Subcutaneous abdominal adipose tissue (tissue), 5 donors: ENCODE results near the gene GPR107.

ENCODE experiments used
- H3K27ac ChIP-seq: one replicate; pipeline ENCODE4 v1.7.0; 2013; ENCODE audit warnings: low read depth, mild to moderate bottlenecking, inconsistent platforms, low read length, moderate library complexity
- H3K27me3 ChIP-seq, 5 donors: one replicate each; pipeline ENCODE4 v1.7.0; 2013; ENCODE audit warnings: low read length in 5 of 5, inconsistent platforms in 1 of 5; ENCODE audit not compliant: control insufficient read depth in 5 of 5, insufficient read depth in 4 of 5
- H3K36me3 ChIP-seq, 5 donors: one replicate each; pipeline ENCODE4 v1.7.0; 2013; ENCODE audit warnings: low read length in 5 of 5; ENCODE audit not compliant: control insufficient read depth in 5 of 5, insufficient read depth in 5 of 5
- H3K4me1 ChIP-seq, 5 donors: one replicate each; pipeline ENCODE4 v1.7.0; 2013; ENCODE audit warnings: low read length in 5 of 5, mild to moderate bottlenecking in 3 of 5, moderate library complexity in 1 of 5; ENCODE audit not compliant: control insufficient read depth in 5 of 5, insufficient read depth in 5 of 5
- H3K4me3 ChIP-seq, 5 donors: one replicate each; pipeline ENCODE4 v1.7.0; 2013; ENCODE audit warnings: low read length in 5 of 5, low read depth in 1 of 5
- H3K9ac ChIP-seq, 5 donors: one replicate each; pipeline ENCODE4 v1.7.0; 2013; ENCODE audit warnings: low read length in 5 of 5, mild to moderate bottlenecking in 4 of 5, moderate library complexity in 3 of 5
- H3K9me3 ChIP-seq, 5 donors: one replicate each; pipeline ENCODE4 v1.7.0; 2013; ENCODE audit warnings: low read length in 5 of 5; ENCODE audit not compliant: control insufficient read depth in 5 of 5
- donor health status: healthy.
- donor health status: healthy.
- donor health status: healthy.
- donor health status: healthy.
- donor health status: healthy.

GPR107 gene

GRCh38 chr9:130073373-130073772 is 19.7 kb downstream of the GPR107 start:
- Histone ChIP-seq H3K4me3 (no peak overlapping the region), H3K36me3 (peaks cover 12 to 23% (median 20%) of the 10 kb centered on the region in 5 donors), H3K4me1 (peaks cover 0 to 28% (median 25%) of the 10 kb centered on the region in 5 donors), H3K9me3 (no peaks in the 10 kb centered on the region), H3K27me3 (no peaks in the 10 kb centered on the region), H3K9ac (no peak overlapping the region), H3K27ac (no peak overlapping the region)

GRCh38 chr9:130078547-130078946 is 24.8 kb downstream of the GPR107 start:
- peaks cover 20 to 64% (median 49%) of the 10 kb centered on the region in 5 donors for H3K36me3 ChIP-seq
- peaks cover 0 to 14% (median 11%) of the 10 kb centered on the region in 5 donors for H3K4me1 ChIP-seq

GRCh38 chr9:130084337-130084736 is 30.6 kb downstream of the GPR107 start:
- peaks cover 15 to 70% (median 52%) of the 10 kb centered on the region in 5 donors for H3K36me3 ChIP-seq
- no peak overlapping the region for H3K4me3 ChIP-seq
- no peaks in the 10 kb centered on the region for H3K9me3 ChIP-seq
- no peaks in the 10 kb centered on the region for H3K27me3 ChIP-seq
- no peak overlapping the region for H3K9ac ChIP-seq
- no peaks in the 10 kb centered on the region for H3K4me1 ChIP-seq
- H3K27ac ChIP-seq, result no peak overlapping the region

More at GRCh38 chr9:130078547-130078946, 24.8 kb downstream of the GPR107 start:
- no peak overlapping the region for H3K27ac ChIP-seq
- H3K9me3 ChIP-seq, result no peaks in the 10 kb centered on the region
- H3K27me3 ChIP-seq, result no peaks in the 10 kb centered on the region
- H3K4me3 ChIP-seq, result no peak overlapping the region
- H3K9ac ChIP-seq, result no peak overlapping the region

- H3K4me1 ChIP-seq, result no peaks in the 10 kb centered on the region
- no peak overlapping the region for H3K27ac ChIP-seq
- H3K27me3 ChIP-seq, result no peaks in the 10 kb centered on the region
- no peaks in the 10 kb centered on the region for H3K9me3 ChIP-seq
- no peak overlapping the region for H3K9ac ChIP-seq
- H3K4me3 ChIP-seq, result no peak overlapping the region
- peaks cover 25 to 60% (median 48%) of the 10 kb centered on the region in 5 donors for H3K36me3 ChIP-seq
Observed at GRCh38 chr9:130088051-130088450, 34.3 kb downstream of the GPR107 start.

GRCh38 chr9:130089141-130089540 is 35.4 kb downstream of the GPR107 start:
- peaks cover 24 to 62% (median 47%) of the 10 kb centered on the region in 5 donors for H3K36me3 ChIP-seq

GRCh38 chr9:130090915-130091314 is 37.2 kb downstream of the GPR107 start:
- Histone ChIP-seq H3K36me3 (peaks cover 26 to 66% (median 52%) of the 10 kb centered on the region in 5 donors), H3K27me3 (no peaks in the 10 kb centered on the region)

More at GRCh38 chr9:130089141-130089540, 35.4 kb downstream of the GPR107 start:
- Histone ChIP-seq H3K27me3 (no peaks in the 10 kb centered on the region), H3K4me3 (no peak overlapping the region), H3K27ac (no peak overlapping the region), H3K4me1 (no peaks in the 10 kb centered on the region), H3K9ac (no peak overlapping the region), H3K9me3 (no peaks in the 10 kb centered on the region)

GRCh38 chr9:130092910-130093309 is 39.2 kb downstream of the GPR107 start:
- H3K9me3 ChIP-seq, result no peaks in the 10 kb centered on the region
- H3K27ac ChIP-seq, result no peak overlapping the region
- H3K27me3 ChIP-seq, result no peaks in the 10 kb centered on the region
- H3K4me1 ChIP-seq, result no peaks in the 10 kb centered on the region
- no peak overlapping the region for H3K4me3 ChIP-seq
- no peak overlapping the region for H3K9ac ChIP-seq
- H3K36me3 ChIP-seq, result peaks cover 29 to 63% (median 58%) of the 10 kb centered on the region in 5 donors

More at GRCh38 chr9:130090915-130091314, 37.2 kb downstream of the GPR107 start:
- no peak overlapping the region for H3K9ac ChIP-seq
- no peaks in the 10 kb centered on the region for H3K9me3 ChIP-seq
- H3K4me3 ChIP-seq, result no peak overlapping the region
- H3K27ac ChIP-seq, result no peak overlapping the region
- no peaks in the 10 kb centered on the region for H3K4me1 ChIP-seq

GRCh38 chr9:130095872-130096271 is 42.2 kb downstream of the GPR107 start:
- peaks cover 0 to 5% (median 0%) of the 10 kb centered on the region in 5 donors for H3K4me1 ChIP-seq
- peaks cover 19 to 71% (median 56%) of the 10 kb centered on the region in 5 donors for H3K36me3 ChIP-seq
- no peaks in the 10 kb centered on the region for H3K9me3 ChIP-seq
- no peak overlapping the region for H3K4me3 ChIP-seq
- H3K27ac ChIP-seq, result no peak overlapping the region
- no peaks in the 10 kb centered on the region for H3K27me3 ChIP-seq
- H3K9ac ChIP-seq, result no peak overlapping the region

GRCh38 chr9:130100681-130101080 is 47.0 kb downstream of the GPR107 start:
- H3K9me3 ChIP-seq, result no peaks in the 10 kb centered on the region
- no peak overlapping the region for H3K4me3 ChIP-seq
- H3K27ac ChIP-seq, result no peak overlapping the region
- H3K4me1 ChIP-seq, result peaks cover 0 to 5% (median 0%) of the 10 kb centered on the region in 5 donors
- no peaks in the 10 kb centered on the region for H3K27me3 ChIP-seq
- peaks cover 16 to 88% (median 71%) of the 10 kb centered on the region in 5 donors for H3K36me3 ChIP-seq
- H3K9ac ChIP-seq, result no peak overlapping the region

GRCh38 chr9:130101915-130102314 is 48.2 kb downstream of the GPR107 start:
- Histone ChIP-seq H3K9ac (no peak overlapping the region), H3K4me1 (peaks cover 0 to 5% (median 0%) of the 10 kb centered on the region in 5 donors), H3K9me3 (no peaks in the 10 kb centered on the region), H3K27ac (no peak overlapping the region), H3K27me3 (no peaks in the 10 kb centered on the region), H3K36me3 (peaks cover 16 to 87% (median 66%) of the 10 kb centered on the region in 5 donors), H3K4me3 (no peak overlapping the region)
